GM23338 (cell line): ENCODE results near the gene SYCP2. TPM values are rescaled to one million over a fixed set of nuclear protein-coding genes. Genes with fewer than 3 reads are reported as not detected.

ENCODE experiments used
- ATAC-seq: fragments of 200-7000 bp; cut with Tn5 transposase; 3 replicates; pipeline ENCODE4 v1.9.1; 2020
- DNase-seq: peaks from one replicate; pipeline ENCODE4 v3.0.0-alpha.2; 2015; ENCODE audit warnings: low spot score
- H2AFZ ChIP-seq: fragments of 200-600 bp; sonication (generic); 2 replicates; pipeline ENCODE4 v1.8.0; 2016; ENCODE audit warnings: antibody characterized with exemption, mild to moderate bottlenecking, moderate library complexity
- H3F3A ChIP-seq: fragments of 200-600 bp; sonication (generic); replicated peaks from 2 replicates; pipeline ENCODE4 v1.8.0; 2017; ENCODE audit warnings: antibody characterized with exemption, mixed run types, low read depth
- H3K27ac ChIP-seq: fragments of 200-600 bp; sonication (generic); 2 replicates; pipeline ENCODE4 v1.6.1; 2016; ENCODE audit warnings: low read depth
- H3K27me3 ChIP-seq: fragments of 200-600 bp; sonication (generic); 2 replicates; pipeline ENCODE4 v1.8.0; 2016; ENCODE audit warnings: mild to moderate bottlenecking, mixed run types, moderate library complexity; ENCODE audit not compliant: insufficient read depth
- H3K36me3 ChIP-seq: fragments of 200-600 bp; sonication (generic); 2 replicates; pipeline ENCODE4 v1.8.0; 2016; ENCODE audit warnings: mild to moderate bottlenecking; ENCODE audit not compliant: insufficient read depth
- H3K4me1 ChIP-seq: fragments of 200-600 bp; sonication (generic); 2 replicates; pipeline ENCODE4 v1.8.0; 2016; ENCODE audit warnings: mild to moderate bottlenecking, moderate library complexity; ENCODE audit not compliant: insufficient read depth
- H3K4me2 ChIP-seq: fragments of 200-600 bp; sonication (generic); 2 replicates; pipeline ENCODE4 v1.7.1; 2017; ENCODE audit warnings: mixed run types
- H3K4me3 ChIP-seq: fragments of 200-600 bp; sonication (generic); 2 replicates; pipeline ENCODE4 v1.6.1; 2016; ENCODE audit warnings: mixed run types
- H3K79me2 ChIP-seq: fragments of 200-600 bp; sonication (generic); replicated peaks from 2 replicates; pipeline ENCODE4 v1.8.0; 2017; ENCODE audit warnings: mild to moderate bottlenecking; ENCODE audit not compliant: insufficient read depth
- H3K9me2 ChIP-seq: fragments of 200-600 bp; sonication (generic); 2 replicates; pipeline ENCODE4 v1.8.0; 2017; ENCODE audit not compliant: insufficient read depth
- H4K20me1 ChIP-seq: fragments of 200-600 bp; sonication (generic); replicated peaks from 2 replicates; pipeline ENCODE4 v1.8.0; 2017; ENCODE audit warnings: mild to moderate bottlenecking; ENCODE audit not compliant: insufficient read depth
- H3K27ac Mint-ChIP-seq: 2 replicates; pipeline ENCODE4 v1.8.0; 2020; ENCODE audit warnings: inconsistent platforms, mild to moderate bottlenecking, moderate library complexity, mixed read lengths
- H3K27me3 Mint-ChIP-seq: 3 replicates; pipeline ENCODE4 v1.8.0; 2022; ENCODE audit warnings: low read depth, mild to moderate bottlenecking, moderate library complexity, mixed read lengths, inconsistent platforms; ENCODE audit not compliant: insufficient read depth, poor library complexity
- H3K36me3 Mint-ChIP-seq: 3 replicates; pipeline ENCODE4 v1.8.0; 2021; ENCODE audit warnings: low read depth, mild to moderate bottlenecking, inconsistent platforms, moderate library complexity, mixed read lengths
- H3K4me1 Mint-ChIP-seq: 3 replicates; pipeline ENCODE4 v1.8.0; 2020; ENCODE audit warnings: mild to moderate bottlenecking, inconsistent platforms, mixed read lengths
- H3K4me3 Mint-ChIP-seq: 3 replicates; pipeline ENCODE4 v1.8.0; 2021; ENCODE audit warnings: moderate library complexity, mild to moderate bottlenecking, inconsistent platforms, mixed read lengths
- H3K9me3 Mint-ChIP-seq: 3 replicates; pipeline ENCODE4 v1.8.0; 2020; ENCODE audit warnings: moderate library complexity, mild to moderate bottlenecking, inconsistent platforms, mixed read lengths
- CTCF ChIP-seq, 2 experiments: fragments of 200-600 bp in 1 of 2; sonication (generic) in 1 of 2; conservative IDR thresholded peaks; 2 replicates each; pipeline versions ENCODE4 v1.5.1 to v1.6.1; 2016 to 2017; ENCODE audit warnings: antibody characterized with exemption in 2 of 2, low read depth in 2 of 2, mild to moderate bottlenecking in 2 of 2, moderate library complexity in 1 of 2
- JUNB ChIP-seq: IDR thresholded peaks from one replicate; pipeline ENCODE4 v1.6.1; 2016; ENCODE audit warnings: antibody characterized with exemption; ENCODE audit not compliant: unreplicated experiment
- POLR2AphosphoS5 ChIP-seq: IDR thresholded peaks from 2 replicates; pipeline ENCODE4 v1.6.1; 2016; ENCODE audit warnings: antibody characterized with exemption, low read depth
- ZNF331 ChIP-seq: fragments of 250-450 bp; sonication (Bioruptor Pico); IDR thresholded peaks from 2 replicates; pipeline ENCODE4 v1.5.0; 2020; ENCODE audit warnings: low read depth, mild to moderate bottlenecking, moderate library complexity
- ZNF462 ChIP-seq: fragments of 250-450 bp; sonication (Bioruptor Pico); IDR thresholded peaks from 2 replicates; pipeline ENCODE4 v1.5.0; 2020; ENCODE audit warnings: mild to moderate bottlenecking, moderate library complexity
- polyA plus RNA-seq: library from polyadenylated mRNA; unstranded; fragments of >200 nt; fragmentation: Nextera tagmentation; extraction: Ambion mirVana; gene quantifications from 2 replicates; pipeline ENCODE4 v1.2.1, GENCODE V29; 2016
- total RNA-seq: library from RNA; depleted of rRNA; stranded (reverse); fragments of >200 nt; shearing (Covaris generic); gene quantifications from 2 replicates; pipeline ENCODE4 v1.2.3, GENCODE V29; 2014

SYCP2 gene
- total and polyA plus RNA-seq, 2 experiments from 2014 or later = 0.50 to 2.1 TPM

GRCh38 chr20:59858425-59858824 lies 75.0 kb downstream of the SYCP2 start:
- TF ChIP-seq POLR2AphosphoS5 (no peak), ZNF462 (no peak)
- H3K36me3 Mint-ChIP-seq = no peaks in the 10 kb centered on the region
- Histone ChIP-seq H3K79me2 (no peaks in the 10 kb centered on the region), H4K20me1 (no peaks in the 10 kb centered on the region), H2AFZ (no peak overlapping the region), H3K4me1 (no peaks in the 10 kb centered on the region), H3F3A (no peaks in the 10 kb centered on the region), H3K4me2 (no peak overlapping the region), H3K27ac (no peak overlapping the region), H3K36me3 (no peaks in the 10 kb centered on the region), H3K4me3 (no peak overlapping the region), H3K9me2 (no peaks in the 10 kb centered on the region), H3K27me3 (peaks cover 15% of the 10 kb centered on the region)
- no peaks in the 10 kb centered on the region for H3K4me1 Mint-ChIP-seq
- H3K4me3 Mint-ChIP-seq = no peak overlapping the region
- no peak for ATAC-seq
- no peak overlapping the region for H3K27ac Mint-ChIP-seq
- no peak for DNase-seq
- peaks cover 11% of the 10 kb centered on the region for H3K9me3 Mint-ChIP-seq
- peaks cover 2% of the 10 kb centered on the region for H3K27me3 Mint-ChIP-seq

- H3K36me3 ChIP-seq = no peaks in the 10 kb centered on the region
- H3K9me2 ChIP-seq = no peaks in the 10 kb centered on the region
- no peak overlapping the region for H3K4me3 ChIP-seq
- Mint-ChIP-seq H3K4me3 (no peak overlapping the region), H3K36me3 (no peaks in the 10 kb centered on the region), H3K9me3 (peaks cover 11% of the 10 kb centered on the region), H3K27me3 (peaks cover 2% of the 10 kb centered on the region), H3K27ac (no peak overlapping the region), H3K4me1 (no peaks in the 10 kb centered on the region)
- peaks cover 15% of the 10 kb centered on the region for H3K27me3 ChIP-seq
- no peaks in the 10 kb centered on the region for H3K4me1 ChIP-seq
- H3K27ac ChIP-seq = no peak overlapping the region
- no peak overlapping the region for H3K4me2 ChIP-seq
- no peaks in the 10 kb centered on the region for H3K79me2 ChIP-seq
- H3F3A ChIP-seq = no peaks in the 10 kb centered on the region
- H2AFZ ChIP-seq = no peak overlapping the region
- H4K20me1 ChIP-seq = no peaks in the 10 kb centered on the region
- DNase-seq = no peak
- no peak for ATAC-seq
- TF ChIP-seq ZNF331 (CRISPR knock-in tag) (no peak), JUNB (no peak), CTCF (conservative IDR thresholded peaks at IDR 0.05; ENCODE audit: low read depth in 2 of 2) (no peak), ZNF462 (no peak)
Measured at GRCh38 chr20:59857966-59858365, 75.5 kb downstream of the SYCP2 start.
